Activated naive CD8-positive, alpha-beta T cell (primary cell): ENCODE data around the gene TBC1D22A.

ENCODE experiments used
- H3K27ac Mint-ChIP-seq: one replicate; pipeline ENCODE4 v1.8.0; 2021; ENCODE audit warnings: mixed read lengths
- H3K27me3 Mint-ChIP-seq: one replicate; pipeline ENCODE4 v1.8.0; 2021; ENCODE audit warnings: mixed read lengths
- H3K36me3 Mint-ChIP-seq: one replicate; pipeline ENCODE4 v1.8.0; 2021; ENCODE audit warnings: mixed read lengths
- H3K4me1 Mint-ChIP-seq: one replicate; pipeline ENCODE4 v1.8.0; 2021; ENCODE audit warnings: low read depth, mixed read lengths
- H3K4me3 Mint-ChIP-seq: one replicate; pipeline ENCODE4 v1.8.0; 2021; ENCODE audit warnings: mild to moderate bottlenecking, mixed read lengths
- H3K9me3 Mint-ChIP-seq: one replicate; pipeline ENCODE4 v1.8.0; 2021; ENCODE audit warnings: low read depth, mixed read lengths

The TBC1D22A gene

GRCh38 chr22:46846150-46846831 is 83.8 kb downstream of the TBC1D22A start:
- Mint-ChIP-seq H3K4me3 (no peak overlapping the region), H3K27me3 (no peaks in the 10 kb centered on the region), H3K36me3 (peaks cover 13% of the 10 kb centered on the region)

GRCh38 chr22:46846832-46847355 is 84.4 kb downstream of the TBC1D22A start:
- Mint-ChIP-seq H3K27me3 (no peaks in the 10 kb centered on the region), H3K27ac (peak overlapping the region; percentile 16), H3K4me1 (peaks cover 29% of the 10 kb centered on the region), H3K4me3 (no peak overlapping the region), H3K9me3 (no peaks in the 10 kb centered on the region), H3K36me3 (peaks cover 13% of the 10 kb centered on the region)

More at GRCh38 chr22:46846150-46846831, 83.8 kb downstream of the TBC1D22A start:
- peak overlapping the region; percentile 16 for H3K27ac Mint-ChIP-seq
- H3K4me1 Mint-ChIP-seq: peaks cover 29% of the 10 kb centered on the region
- H3K9me3 Mint-ChIP-seq: no peaks in the 10 kb centered on the region

- H3K27ac Mint-ChIP-seq: peak overlapping the region; percentile 55
- H3K36me3 Mint-ChIP-seq: peaks cover 13% of the 10 kb centered on the region
- H3K4me1 Mint-ChIP-seq: peaks cover 27% of the 10 kb centered on the region
- no peaks in the 10 kb centered on the region for H3K9me3 Mint-ChIP-seq
- no peaks in the 10 kb centered on the region for H3K27me3 Mint-ChIP-seq
- H3K4me3 Mint-ChIP-seq: no peak overlapping the region
These were observed 85.7 kb downstream of the TBC1D22A start for GRCh38 chr22:46848197-46848596.

DNA sequence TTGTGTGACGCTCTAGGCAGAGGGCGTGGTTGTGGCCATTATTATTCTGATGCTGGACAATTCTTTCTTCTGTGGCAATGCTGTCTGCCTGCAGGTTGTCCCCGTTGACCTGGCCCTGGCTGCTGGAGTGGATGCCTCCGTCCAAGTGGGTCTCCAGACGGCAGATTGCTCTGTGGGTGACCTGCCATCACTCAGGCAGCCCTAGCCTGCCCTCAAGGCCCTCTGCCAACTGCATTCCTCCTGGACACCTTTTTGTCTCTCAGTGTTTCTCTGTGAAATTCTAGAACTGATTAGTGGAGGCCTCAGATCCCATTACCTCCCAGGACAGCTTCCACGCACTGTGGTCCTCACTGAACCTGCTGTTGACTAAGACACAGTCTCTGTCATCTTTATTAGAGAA is 86.7 kb downstream of the TBC1D22A start:
- Mint-ChIP-seq H3K36me3 (peaks cover 13% of the 10 kb centered on the region), H3K27ac (no peak overlapping the region), H3K27me3 (no peaks in the 10 kb centered on the region), H3K4me3 (no peak overlapping the region), H3K9me3 (no peaks in the 10 kb centered on the region), H3K4me1 (peaks cover 28% of the 10 kb centered on the region)

DNA sequence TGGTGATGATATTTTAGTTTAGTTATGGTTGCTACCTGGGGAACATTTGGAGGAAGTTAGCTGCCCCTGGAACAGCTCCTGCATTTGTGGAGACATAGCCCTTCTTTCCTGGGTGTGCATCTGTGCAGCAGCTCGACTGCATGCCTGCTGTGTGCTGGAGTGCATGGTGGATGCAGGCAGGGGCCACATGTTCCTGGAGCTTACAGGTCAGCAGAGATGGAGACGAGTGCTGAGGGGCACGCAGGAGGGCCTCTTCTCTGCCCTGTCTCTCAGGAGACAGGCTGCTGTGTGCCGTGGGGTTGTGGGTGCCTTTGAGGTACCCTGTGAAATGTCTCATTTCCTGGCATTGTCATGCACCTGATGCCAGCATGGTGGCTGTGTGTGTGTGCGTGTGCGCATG is 87.5 kb downstream of the TBC1D22A start:
- no peak overlapping the region for H3K27ac Mint-ChIP-seq
- peaks cover 32% of the 10 kb centered on the region for H3K4me1 Mint-ChIP-seq
- no peaks in the 10 kb centered on the region for H3K9me3 Mint-ChIP-seq
- no peak overlapping the region for H3K4me3 Mint-ChIP-seq
- no peaks in the 10 kb centered on the region for H3K27me3 Mint-ChIP-seq
- peaks cover 15% of the 10 kb centered on the region for H3K36me3 Mint-ChIP-seq

- H3K4me1 Mint-ChIP-seq: peaks cover 24% of the 10 kb centered on the region
These were observed 88.9 kb downstream of the TBC1D22A start for GRCh38 chr22:46851311-46851710.

GRCh38 chr22:46851941-46852340 is 89.5 kb downstream of the TBC1D22A start:
- H3K27me3 Mint-ChIP-seq: no peaks in the 10 kb centered on the region
- peaks cover 11% of the 10 kb centered on the region for H3K36me3 Mint-ChIP-seq
- no peaks in the 10 kb centered on the region for H3K9me3 Mint-ChIP-seq
- no peak overlapping the region for H3K4me3 Mint-ChIP-seq
- no peak overlapping the region for H3K27ac Mint-ChIP-seq
- H3K4me1 Mint-ChIP-seq: peaks cover 22% of the 10 kb centered on the region

More at GRCh38 chr22:46851311-46851710, 88.9 kb downstream of the TBC1D22A start:
- no peak overlapping the region for H3K4me3 Mint-ChIP-seq
- H3K9me3 Mint-ChIP-seq: no peaks in the 10 kb centered on the region
- H3K27me3 Mint-ChIP-seq: no peaks in the 10 kb centered on the region
- H3K36me3 Mint-ChIP-seq: peaks cover 12% of the 10 kb centered on the region
- H3K27ac Mint-ChIP-seq: no peak overlapping the region

DNA sequence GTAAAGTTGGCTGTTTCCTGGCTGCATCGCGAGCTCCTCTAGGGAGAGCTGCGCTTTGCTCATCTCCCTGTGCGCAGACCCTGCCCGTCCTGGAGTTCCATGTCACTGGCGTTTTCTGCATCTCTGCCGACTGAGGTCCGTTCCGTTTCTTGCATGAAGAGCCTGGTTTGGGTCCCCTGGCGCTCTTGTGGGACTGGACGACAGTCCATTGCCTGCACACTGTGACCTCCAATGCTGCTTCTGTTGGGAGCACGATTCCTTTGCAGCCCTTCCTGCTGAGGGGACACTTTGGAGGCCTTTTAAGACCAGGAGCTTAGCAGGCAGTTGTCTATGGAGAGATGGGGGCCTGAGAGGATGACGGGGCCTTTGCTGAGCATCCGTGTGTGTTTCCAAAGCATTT is 90.3 kb downstream of the TBC1D22A start:
- Mint-ChIP-seq H3K27me3 (no peaks in the 10 kb centered on the region), H3K9me3 (no peaks in the 10 kb centered on the region), H3K36me3 (peaks cover 11% of the 10 kb centered on the region), H3K27ac (peak overlapping the region; percentile 11), H3K4me1 (peaks cover 18% of the 10 kb centered on the region), H3K4me3 (no peak overlapping the region)

GRCh38 chr22:46853191-46853590 is 90.7 kb downstream of the TBC1D22A start:
- Mint-ChIP-seq H3K36me3 (peaks cover 13% of the 10 kb centered on the region), H3K4me3 (no peak overlapping the region), H3K27me3 (no peaks in the 10 kb centered on the region), H3K9me3 (no peaks in the 10 kb centered on the region), H3K27ac (no peak overlapping the region), H3K4me1 (peaks cover 18% of the 10 kb centered on the region)

DNA sequence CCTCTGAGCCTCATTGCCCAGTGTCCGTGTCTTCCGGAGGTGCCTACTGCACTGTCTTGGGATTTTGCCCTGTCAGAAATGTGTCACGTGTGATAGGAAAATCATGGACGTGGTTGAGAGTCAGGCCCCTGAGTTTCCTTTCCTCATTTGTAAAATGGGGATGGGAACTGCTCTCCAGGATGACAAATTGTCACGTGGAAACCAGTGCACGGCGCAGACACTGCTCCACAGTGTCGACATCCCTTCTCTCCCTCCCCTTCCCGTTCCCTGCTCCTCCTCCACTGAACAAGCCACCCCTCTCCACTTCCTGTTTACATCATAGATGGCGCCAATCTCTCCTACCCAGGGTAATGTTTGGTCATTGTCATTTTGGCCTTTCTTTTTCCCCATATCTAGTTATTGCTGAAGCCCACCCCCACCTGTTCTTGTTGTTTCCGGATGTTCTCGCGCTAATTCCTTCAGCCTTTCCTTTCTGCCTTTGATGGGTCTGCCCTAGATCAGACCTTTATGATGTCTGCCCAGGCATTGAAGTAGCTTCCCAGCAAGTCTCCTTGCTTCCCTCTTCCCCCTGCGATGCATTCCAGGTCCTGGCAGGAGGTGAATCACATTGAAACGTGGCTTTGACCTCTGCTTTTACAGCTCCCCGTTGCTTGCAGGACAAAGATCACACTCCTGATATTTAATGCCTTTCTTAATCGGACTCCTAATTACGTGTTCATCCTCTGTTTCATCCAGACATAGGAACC is 91.8 kb downstream of the TBC1D22A start:
- no peaks in the 10 kb centered on the region for H3K27me3 Mint-ChIP-seq
- peaks cover 18% of the 10 kb centered on the region for H3K4me1 Mint-ChIP-seq
- H3K9me3 Mint-ChIP-seq: no peaks in the 10 kb centered on the region
- H3K27ac Mint-ChIP-seq: no peak overlapping the region
- peaks cover 11% of the 10 kb centered on the region for H3K36me3 Mint-ChIP-seq
- H3K4me3 Mint-ChIP-seq: no peak overlapping the region

DNA sequence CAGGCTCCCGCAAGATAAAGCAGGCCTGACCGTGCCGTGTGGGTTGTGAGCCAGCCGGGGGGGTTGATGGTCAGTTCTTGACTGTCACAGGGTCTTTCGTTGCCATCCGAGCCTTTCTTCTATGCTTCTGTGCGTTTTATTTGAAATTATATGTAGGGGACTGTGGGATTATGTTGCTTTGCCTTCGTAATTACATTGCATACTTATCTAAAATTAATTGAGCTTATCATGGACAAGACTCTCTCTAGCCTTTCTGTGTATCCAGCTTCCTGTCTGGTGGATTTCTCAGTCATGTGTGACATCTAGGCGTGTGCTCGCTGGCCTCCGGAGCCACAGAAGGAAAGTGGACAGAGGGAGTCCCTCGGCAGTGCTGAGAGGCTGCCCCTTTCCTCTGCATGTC is 93.2 kb downstream of the TBC1D22A start:
- no peak overlapping the region for H3K4me3 Mint-ChIP-seq
- no peaks in the 10 kb centered on the region for H3K9me3 Mint-ChIP-seq
- H3K4me1 Mint-ChIP-seq: peaks cover 16% of the 10 kb centered on the region
- H3K27me3 Mint-ChIP-seq: no peaks in the 10 kb centered on the region
- peaks cover 4% of the 10 kb centered on the region for H3K36me3 Mint-ChIP-seq
- H3K27ac Mint-ChIP-seq: no peak overlapping the region

DNA sequence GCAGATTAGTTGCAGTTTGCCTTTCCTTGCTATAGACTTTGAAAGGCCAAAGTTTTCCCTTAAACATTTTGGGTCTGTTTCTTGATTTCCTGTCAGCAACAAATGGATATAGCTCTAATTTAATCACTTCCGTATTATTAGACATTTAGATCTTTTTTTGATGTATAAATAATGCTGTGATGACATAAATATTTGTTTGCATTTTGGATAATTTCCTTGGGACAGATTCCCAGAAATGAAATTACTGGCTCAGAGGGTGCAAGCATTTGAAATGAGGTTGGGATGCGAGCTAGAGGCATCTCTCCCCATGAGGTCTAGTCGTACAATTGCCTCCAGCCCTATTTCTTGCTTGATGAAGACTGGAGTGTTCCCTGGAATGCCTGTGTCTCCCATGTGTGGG is 94.2 kb downstream of the TBC1D22A start:
- Mint-ChIP-seq H3K4me3 (no peak overlapping the region), H3K27me3 (no peaks in the 10 kb centered on the region), H3K36me3 (peaks cover 4% of the 10 kb centered on the region), H3K9me3 (no peaks in the 10 kb centered on the region), H3K4me1 (peaks cover 16% of the 10 kb centered on the region), H3K27ac (no peak overlapping the region)

DNA sequence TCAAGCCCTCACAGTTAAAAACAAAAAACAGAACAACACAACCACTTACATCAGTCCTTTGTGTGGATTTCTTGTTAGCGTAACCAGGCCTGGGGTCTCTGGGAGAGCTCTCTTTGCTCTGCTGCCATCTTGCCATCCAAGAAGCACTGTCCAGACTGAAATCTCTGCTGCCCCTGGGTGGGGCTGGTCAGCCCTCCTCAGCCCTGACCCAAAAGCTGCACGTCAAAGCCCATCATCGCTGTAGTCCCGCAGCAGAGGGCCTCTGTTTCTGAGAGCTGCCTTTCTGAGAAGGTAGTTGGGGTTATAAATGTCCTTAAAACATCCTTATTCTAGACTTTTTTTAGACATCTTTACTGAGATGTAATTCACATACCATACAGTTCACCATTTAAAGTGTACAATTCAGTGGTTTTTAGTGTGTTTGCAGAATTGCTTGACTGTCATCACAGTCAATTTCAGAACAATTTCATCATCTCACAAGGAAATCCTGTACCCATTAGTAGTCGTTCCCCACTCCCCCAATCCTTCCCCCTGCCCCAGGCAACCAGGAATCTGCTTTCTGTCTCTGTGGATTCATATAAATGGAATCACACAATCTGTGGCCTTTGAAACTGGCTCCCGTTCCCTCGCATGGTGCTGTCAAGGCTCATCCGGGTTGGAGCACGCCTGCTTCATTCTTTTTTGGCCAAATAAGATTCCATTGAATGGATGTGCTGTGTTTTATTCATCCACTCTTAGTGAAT is 94.9 kb downstream of the TBC1D22A start:
- Mint-ChIP-seq H3K4me1 (peaks cover 16% of the 10 kb centered on the region), H3K9me3 (no peaks in the 10 kb centered on the region), H3K27ac (no peak overlapping the region), H3K27me3 (no peaks in the 10 kb centered on the region), H3K4me3 (no peak overlapping the region), H3K36me3 (peaks cover 4% of the 10 kb centered on the region)

GRCh38 chr22:46857885-46858143 is 95.4 kb downstream of the TBC1D22A start:
- H3K4me3 Mint-ChIP-seq: no peak overlapping the region
- H3K4me1 Mint-ChIP-seq: peaks cover 12% of the 10 kb centered on the region
- no peaks in the 10 kb centered on the region for H3K27me3 Mint-ChIP-seq
- H3K36me3 Mint-ChIP-seq: peaks cover 4% of the 10 kb centered on the region
- H3K27ac Mint-ChIP-seq: no peak overlapping the region
- H3K9me3 Mint-ChIP-seq: no peaks in the 10 kb centered on the region

DNA sequence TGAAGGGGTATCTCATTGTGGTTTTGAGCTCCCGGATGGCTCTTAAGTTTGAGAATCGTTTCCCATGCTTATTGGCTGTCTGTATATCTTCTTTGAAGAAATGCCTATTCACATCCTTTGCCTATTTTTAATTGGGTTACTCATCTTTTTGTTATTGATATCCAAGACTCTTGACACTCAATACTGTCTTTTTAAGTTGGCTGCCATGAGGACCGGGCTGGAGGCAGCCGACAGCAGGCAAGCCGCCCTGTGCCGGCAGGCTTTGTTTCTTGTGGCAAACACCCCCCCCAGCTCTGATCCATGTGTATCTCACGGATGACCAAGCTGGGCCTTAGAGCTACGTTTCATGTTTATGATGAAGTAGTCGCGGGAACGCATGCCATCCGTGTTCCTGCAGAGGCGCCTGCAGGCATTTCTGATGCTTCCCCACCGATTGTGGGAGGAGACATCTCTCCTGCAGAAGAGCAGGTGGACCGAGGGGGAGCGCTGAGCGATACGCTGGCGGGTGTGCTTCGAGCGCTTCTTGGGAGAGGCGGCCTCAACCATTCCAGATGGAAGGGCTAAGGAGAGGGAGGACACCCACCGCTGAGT is 95.8 kb downstream of the TBC1D22A start:
- H3K27ac Mint-ChIP-seq: no peak overlapping the region
- no peak overlapping the region for H3K4me3 Mint-ChIP-seq
- peaks cover 4% of the 10 kb centered on the region for H3K36me3 Mint-ChIP-seq
- no peaks in the 10 kb centered on the region for H3K9me3 Mint-ChIP-seq
- peaks cover 12% of the 10 kb centered on the region for H3K4me1 Mint-ChIP-seq
- no peaks in the 10 kb centered on the region for H3K27me3 Mint-ChIP-seq
